ENCODE results near the gene GBX1.

The GBX1 gene

DNA sequence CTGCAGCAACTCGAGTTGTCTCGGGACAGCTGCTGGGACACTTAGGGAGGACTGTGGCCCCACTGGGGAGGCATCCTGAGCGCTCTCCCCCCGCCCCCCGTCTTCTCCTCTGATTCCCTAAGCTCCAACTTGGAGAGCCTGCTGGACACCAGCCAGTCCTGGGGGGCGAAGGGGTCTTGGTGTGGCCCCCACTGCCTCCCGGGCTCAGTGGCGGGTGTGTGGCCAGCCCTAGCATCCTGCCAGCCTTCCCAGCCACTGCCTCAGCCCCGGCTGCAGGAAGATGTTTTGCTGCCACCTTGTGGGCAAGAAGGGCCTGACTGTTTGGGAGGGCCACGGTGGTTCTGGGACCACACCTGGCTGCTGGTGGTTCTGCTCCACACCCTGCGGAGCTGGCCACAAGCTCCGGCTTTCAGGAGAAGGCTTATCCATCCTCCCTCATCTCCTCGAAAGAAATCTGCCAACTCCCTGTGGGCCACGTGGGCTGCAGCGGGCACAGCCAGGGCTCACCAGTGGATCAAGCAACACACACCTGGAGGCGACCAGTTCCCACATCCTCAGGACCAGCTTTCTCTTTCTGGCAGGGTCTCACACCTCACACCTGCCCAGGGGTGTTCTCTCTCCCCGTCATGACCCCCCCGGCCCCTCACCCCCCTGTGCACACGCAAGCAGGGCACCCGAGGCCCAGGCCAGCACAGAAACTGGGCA is 56.4 kb downstream of the GBX1 start:
- DNase-seq, result no peak

- DNase-seq, result no peak
These were observed 57.1 kb downstream of the GBX1 start for GRCh38 chr7:151110236-151110940.

- no peak for DNase-seq
These were observed 58.1 kb downstream of the GBX1 start for GRCh38 chr7:151109094-151110048.

GRCh38 chr7:151107882-151108281 is 59.6 kb downstream of the GBX1 start:
- no peak for DNase-seq

DNA sequence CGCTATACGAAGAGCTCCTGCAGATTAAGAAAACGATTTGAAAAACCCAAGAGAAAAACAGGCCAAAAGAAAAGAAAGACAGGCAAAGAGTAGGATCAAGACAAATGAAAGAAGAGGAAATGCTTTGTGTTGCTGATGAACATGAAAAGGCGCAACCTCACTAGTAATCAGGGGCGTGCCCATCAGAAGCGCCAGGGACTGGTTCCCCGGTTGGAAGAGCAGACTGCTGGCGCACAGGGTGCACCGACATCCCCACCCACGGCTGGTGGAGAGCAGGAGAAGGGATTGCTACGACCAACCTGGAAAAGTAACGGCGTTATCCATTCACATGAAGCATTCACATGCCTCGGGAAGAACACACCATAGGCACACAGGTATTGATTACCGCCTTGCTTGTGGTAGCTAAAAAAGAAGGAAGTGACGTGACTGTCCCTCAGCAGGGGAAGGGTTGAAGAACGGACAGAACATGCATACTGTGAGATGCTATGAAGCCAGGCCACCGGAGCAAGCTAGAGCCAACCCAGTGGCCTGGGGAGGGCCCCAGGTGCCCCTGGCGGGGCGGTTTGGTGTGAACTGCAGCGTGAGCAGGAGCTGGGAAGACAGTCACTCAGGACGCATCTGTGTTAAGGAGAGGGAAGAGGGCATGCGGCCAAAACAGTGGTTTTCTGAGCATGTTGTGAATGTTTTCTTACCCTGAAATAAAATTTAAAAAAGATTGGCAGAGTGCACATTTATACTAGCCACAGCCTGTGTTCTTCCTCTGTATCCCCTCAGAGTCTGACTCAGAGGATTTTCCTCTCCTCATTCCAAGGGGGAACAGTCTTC is 62.9 kb downstream of the GBX1 start:
- DNase-seq, result no peak

- DNase-seq, result no peak
These were observed 63.5 kb downstream of the GBX1 start for GRCh38 chr7:151103973-151104372.

GRCh38 chr7:151102991-151103390 is 64.5 kb downstream of the GBX1 start:
- DNase-seq, result no peak

DNA sequence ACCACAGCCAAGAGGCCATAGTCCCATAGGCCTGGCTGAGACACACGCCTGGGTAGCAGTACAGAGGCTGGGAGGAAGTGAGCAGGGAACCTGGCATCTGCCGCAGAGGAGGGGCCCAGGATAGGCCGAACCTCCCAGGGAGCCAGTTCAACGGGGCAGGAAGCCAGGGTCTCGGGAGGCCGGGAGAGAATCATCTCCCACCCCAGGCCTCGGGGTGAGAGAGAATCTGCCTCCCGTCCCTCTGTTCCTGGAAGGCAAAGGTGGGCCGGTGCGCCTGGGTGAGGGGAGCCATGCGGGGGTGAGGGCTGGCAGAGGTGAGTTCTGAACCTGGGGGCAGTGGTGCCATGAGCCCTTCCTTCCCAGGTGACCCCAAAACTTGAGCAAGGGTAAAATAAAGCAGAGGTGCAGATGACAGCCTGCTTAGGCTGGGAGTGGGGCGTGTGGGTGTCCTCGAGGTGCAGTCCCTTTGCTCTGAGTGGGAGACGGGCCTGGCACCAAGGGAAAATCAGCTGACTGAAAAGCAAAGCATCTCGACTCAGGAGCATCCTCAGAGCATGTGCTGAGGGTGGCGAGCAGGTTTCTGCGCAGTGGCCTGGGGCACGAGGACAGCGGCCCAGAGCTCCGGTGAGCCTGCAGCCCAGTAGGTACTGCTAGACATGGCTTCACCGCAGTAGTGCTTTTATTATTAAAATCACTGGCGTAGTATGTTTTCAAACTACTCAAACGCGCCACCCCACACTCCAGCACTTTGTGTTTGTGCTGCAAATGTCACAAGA is 65.7 kb downstream of the GBX1 start:
- DNase-seq, result no peak

DNA sequence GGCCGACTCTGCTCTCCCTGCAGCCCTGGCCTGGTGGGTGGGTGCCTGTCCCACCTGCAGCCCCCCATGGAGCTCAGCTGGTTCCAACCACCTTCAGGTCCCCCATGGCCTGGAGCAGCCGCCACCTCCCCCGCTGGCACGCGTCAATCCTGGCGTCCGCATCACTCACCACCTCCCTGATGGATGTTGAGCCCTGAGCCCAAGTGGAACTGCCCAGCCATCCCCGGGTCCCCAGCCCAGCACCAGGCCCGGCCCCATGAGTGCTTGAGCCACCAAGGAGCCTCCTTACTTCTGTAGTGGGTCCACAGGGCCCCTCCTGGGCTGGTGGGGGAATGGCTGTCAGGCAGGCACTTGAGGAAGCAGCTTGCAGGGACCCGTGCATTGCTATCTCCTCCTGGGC is 66.6 kb downstream of the GBX1 start:
- no peak for DNase-seq

DNA sequence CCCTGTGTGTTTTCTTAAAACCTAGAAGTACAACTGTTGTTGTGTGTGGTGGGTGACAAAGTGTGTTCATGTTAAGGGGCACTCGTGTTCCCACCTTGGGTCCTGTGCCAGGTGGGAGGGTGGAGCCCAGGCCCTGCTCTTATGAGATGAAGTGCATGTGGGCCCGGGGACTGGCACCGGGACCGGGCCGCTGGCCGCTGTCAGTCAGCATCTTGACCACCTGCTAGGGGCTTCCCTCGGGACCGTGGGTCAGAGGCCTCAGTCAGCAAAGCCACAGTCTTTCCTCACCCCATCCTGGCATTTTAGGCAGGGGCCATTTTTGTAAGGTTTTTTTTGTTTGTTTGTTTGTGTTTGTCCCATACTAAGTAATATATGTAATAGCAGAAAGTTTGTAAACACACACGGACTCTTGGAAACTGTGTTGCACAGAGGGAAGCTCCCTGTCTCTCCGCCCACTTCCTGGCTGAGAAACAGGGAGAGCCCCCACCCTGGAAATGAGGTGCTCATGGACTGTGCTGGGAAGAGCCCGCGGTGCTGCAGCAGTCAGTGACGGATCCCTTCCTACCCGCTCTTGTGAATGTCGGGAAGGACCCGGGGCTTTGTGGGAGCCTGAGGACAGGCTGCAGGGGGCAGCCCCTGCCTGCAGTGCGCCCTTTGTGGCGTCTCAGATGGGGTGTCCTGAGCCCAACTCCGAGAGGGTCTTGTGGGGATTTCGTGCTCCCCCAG is 67.8 kb downstream of the GBX1 start:
- DNase-seq, result no peak
